ENCODE results near the gene MARK4. TPM values are rescaled to one million over a fixed set of nuclear protein-coding genes. Genes with fewer than 3 reads are reported as not detected.
"Not testable (repeated sequence)": the region's sequence is repeated elsewhere in the genome, so short reads cannot be mapped to it uniquely, and the experiment has no call there.

MARK4 gene
- total RNA-seq, 1 donor: 18.1 TPM

DNA sequence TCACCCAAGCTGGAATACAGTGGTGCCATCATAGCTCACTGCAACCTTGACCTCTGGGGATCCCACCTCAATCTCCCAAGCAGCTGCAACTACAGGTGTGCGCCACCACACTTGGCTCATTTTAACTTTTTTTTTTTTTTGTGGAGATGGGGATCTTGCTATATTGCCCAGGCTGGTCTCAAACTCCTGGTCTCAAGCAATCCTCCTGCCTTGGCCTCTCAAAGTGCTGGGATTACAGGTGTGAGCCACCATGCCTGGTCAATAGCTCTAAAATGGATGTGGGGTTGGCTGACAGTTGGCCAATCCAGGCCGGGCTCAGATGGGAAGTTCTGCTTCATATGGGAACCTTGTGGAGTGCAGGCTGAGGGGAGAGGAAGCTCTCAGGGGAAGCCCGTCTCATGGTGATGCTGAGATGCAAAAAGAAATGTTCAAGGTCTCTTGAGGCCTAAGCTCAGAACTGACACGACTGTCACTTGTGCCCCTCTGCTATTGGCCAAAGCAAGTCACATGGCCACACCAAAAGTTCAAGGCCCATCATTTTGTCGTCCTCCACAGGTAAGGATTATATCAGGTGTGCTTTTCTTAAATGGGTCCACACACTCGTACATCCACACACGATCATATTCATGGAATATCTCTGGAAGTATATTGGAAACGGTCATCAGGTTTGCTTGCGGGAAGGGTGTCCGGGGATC is 82.7 kb downstream of the MARK4 start:
- H3K27me3 ChIP-seq (ENCODE audit: insufficient read depth, low read length): no peaks in the 10 kb centered on the region
- no peak overlapping the region for H3K4me3 ChIP-seq (ENCODE audit: insufficient read depth, low read length)
- no peaks in the 10 kb centered on the region for H3K36me3 ChIP-seq (ENCODE audit: insufficient read depth, low read length)
- peaks cover 5% of the 10 kb centered on the region for H3K4me1 ChIP-seq (ENCODE audit: insufficient read depth, low read length)
- no peaks in the 10 kb centered on the region for H3K9me3 ChIP-seq (ENCODE audit: low read depth, low read length)
- no peak overlapping the region for H2AFZ ChIP-seq (ENCODE audit: low read length)
- H4K20me1 ChIP-seq (ENCODE audit: insufficient read depth, low read length): no peaks in the 10 kb centered on the region
- no peaks in the 10 kb centered on the region for H3K79me2 ChIP-seq (ENCODE audit: insufficient read depth, low read length)
- no peak overlapping the region for H3K27ac ChIP-seq (ENCODE audit: low read depth, low read length)
- TF ChIP-seq, protein P1, sequence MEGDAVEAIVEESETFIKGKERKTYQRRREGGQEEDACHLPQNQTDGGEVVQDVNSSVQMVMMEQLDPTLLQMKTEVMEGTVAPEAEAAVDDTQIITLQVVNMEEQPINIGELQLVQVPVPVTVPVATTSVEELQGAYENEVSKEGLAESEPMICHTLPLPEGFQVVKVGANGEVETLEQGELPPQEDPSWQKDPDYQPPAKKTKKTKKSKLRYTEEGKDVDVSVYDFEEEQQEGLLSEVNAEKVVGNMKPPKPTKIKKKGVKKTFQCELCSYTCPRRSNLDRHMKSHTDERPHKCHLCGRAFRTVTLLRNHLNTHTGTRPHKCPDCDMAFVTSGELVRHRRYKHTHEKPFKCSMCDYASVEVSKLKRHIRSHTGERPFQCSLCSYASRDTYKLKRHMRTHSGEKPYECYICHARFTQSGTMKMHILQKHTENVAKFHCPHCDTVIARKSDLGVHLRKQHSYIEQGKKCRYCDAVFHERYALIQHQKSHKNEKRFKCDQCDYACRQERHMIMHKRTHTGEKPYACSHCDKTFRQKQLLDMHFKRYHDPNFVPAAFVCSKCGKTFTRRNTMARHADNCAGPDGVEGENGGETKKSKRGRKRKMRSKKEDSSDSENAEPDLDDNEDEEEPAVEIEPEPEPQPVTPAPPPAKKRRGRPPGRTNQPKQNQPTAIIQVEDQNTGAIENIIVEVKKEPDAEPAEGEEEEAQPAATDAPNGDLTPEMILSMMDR (IDR thresholded peaks at IDR 0.05; ENCODE audit: extremely low read depth, low read depth, low read length): no peak
- no peak for DNase-seq (ENCODE audit: insufficient read length, low spot score, missing footprints)
- H3K4me2 ChIP-seq (ENCODE audit: insufficient read depth, low read length): no peak overlapping the region

- not testable (repeated sequence) for H3K4me2 ChIP-seq (ENCODE audit: insufficient read depth, low read length); H3K4me3 ChIP-seq (ENCODE audit: insufficient read depth, low read length); DNase-seq (ENCODE audit: insufficient read length, low spot score, missing footprints); H3K79me2 ChIP-seq (ENCODE audit: insufficient read depth, low read length); H3K9me3 ChIP-seq (ENCODE audit: low read depth, low read length); H4K20me1 ChIP-seq (ENCODE audit: insufficient read depth, low read length); H3K27ac ChIP-seq (ENCODE audit: low read depth, low read length); H3K36me3 ChIP-seq (ENCODE audit: insufficient read depth, low read length); H3K27me3 ChIP-seq (ENCODE audit: insufficient read depth, low read length); H2AFZ ChIP-seq (ENCODE audit: low read length); H3K4me1 ChIP-seq (ENCODE audit: insufficient read depth, low read length)
Observed at GRCh38 chr19:45334881-45335280, 83.8 kb downstream of the MARK4 start.

- no peak overlapping the region for H2AFZ ChIP-seq (ENCODE audit: low read length)
- H3K27ac ChIP-seq (ENCODE audit: low read depth, low read length): no peak overlapping the region
- no peaks in the 10 kb centered on the region for H3K79me2 ChIP-seq (ENCODE audit: insufficient read depth, low read length)
- H3K4me3 ChIP-seq (ENCODE audit: insufficient read depth, low read length): no peak overlapping the region
- H3K9me3 ChIP-seq (ENCODE audit: low read depth, low read length): no peaks in the 10 kb centered on the region
- H3K27me3 ChIP-seq (ENCODE audit: insufficient read depth, low read length): peaks cover 13% of the 10 kb centered on the region
- TF ChIP-seq, protein P1 (IDR thresholded peaks at IDR 0.05; ENCODE audit: extremely low read depth, low read depth, low read length): no peak
- H3K4me2 ChIP-seq (ENCODE audit: insufficient read depth, low read length): no peak overlapping the region
- no peaks in the 10 kb centered on the region for H3K36me3 ChIP-seq (ENCODE audit: insufficient read depth, low read length)
- H4K20me1 ChIP-seq (ENCODE audit: insufficient read depth, low read length): no peaks in the 10 kb centered on the region
- peak; percentile 56 for DNase-seq (ENCODE audit: insufficient read length, low spot score, missing footprints)
- peaks cover 5% of the 10 kb centered on the region for H3K4me1 ChIP-seq (ENCODE audit: insufficient read depth, low read length)
Observed at GRCh38 chr19:45336696-45337251, 85.7 kb downstream of the MARK4 start.

- Histone ChIP-seq H3K9me3 (ENCODE audit: low read depth, low read length) (no peaks in the 10 kb centered on the region), H3K27me3 (ENCODE audit: insufficient read depth, low read length) (peaks cover 15% of the 10 kb centered on the region), H3K4me3 (ENCODE audit: insufficient read depth, low read length) (no peak overlapping the region), H3K79me2 (ENCODE audit: insufficient read depth, low read length) (no peaks in the 10 kb centered on the region), H2AFZ (ENCODE audit: low read length) (no peak overlapping the region), H3K4me1 (ENCODE audit: insufficient read depth, low read length) (peaks cover 5% of the 10 kb centered on the region), H3K36me3 (ENCODE audit: insufficient read depth, low read length) (no peaks in the 10 kb centered on the region), H3K4me2 (ENCODE audit: insufficient read depth, low read length) (no peak overlapping the region), H4K20me1 (ENCODE audit: insufficient read depth, low read length) (no peaks in the 10 kb centered on the region), H3K27ac (ENCODE audit: low read depth, low read length) (no peak overlapping the region)
- peak; percentile 58 for DNase-seq (ENCODE audit: insufficient read length, low spot score, missing footprints)
- TF ChIP-seq, protein P1 (IDR thresholded peaks at IDR 0.05; ENCODE audit: extremely low read depth, low read depth, low read length): no peak
Observed at GRCh38 chr19:45339629-45340028, 88.6 kb downstream of the MARK4 start.
